ENCODE results near the gene GTPBP1.

The GTPBP1 gene

GRCh38 chr22:38694049-38694448 lies 11.7 kb upstream of the GTPBP1 start:
- H3K4me1 ChIP-seq (ENCODE audit: control insufficient read depth in 2 of 2, insufficient read depth in 2 of 2, low read length in 2 of 2): peaks cover 70 to 88% of the 10 kb centered on the region in 2 donors
- peak overlapping the region in 1 of 2 donors; percentile 64 for H3K9ac ChIP-seq (ENCODE audit: low read depth in 1 of 2, low read length in 2 of 2)
- H3K27ac ChIP-seq (ENCODE audit: low read depth in 2 of 2, low read length in 2 of 2): peak overlapping the region; percentile 93
- H3K9me3 ChIP-seq (ENCODE audit: control insufficient read depth in 2 of 2, low read length in 2 of 2): no peaks in the 10 kb centered on the region
- peak overlapping the region in 1 of 2 donors; percentile 48 for H3K4me3 ChIP-seq (ENCODE audit: low read length in 2 of 2)
- no peaks in the 10 kb centered on the region for H3K27me3 ChIP-seq (ENCODE audit: control insufficient read depth in 2 of 2, insufficient read depth in 2 of 2, low read length in 2 of 2)
- peaks cover 2 to 15% of the 10 kb centered on the region in 2 donors for H3K36me3 ChIP-seq (ENCODE audit: control insufficient read depth in 2 of 2, insufficient read depth in 2 of 2, low read length in 2 of 2)

GRCh38 chr22:38694940-38695339 lies 10.8 kb upstream of the GTPBP1 start:
- Histone ChIP-seq H3K27ac (ENCODE audit: low read depth in 2 of 2, low read length in 2 of 2) (peak overlapping the region; percentile 93), H3K9me3 (ENCODE audit: control insufficient read depth in 2 of 2, low read length in 2 of 2) (no peaks in the 10 kb centered on the region), H3K27me3 (ENCODE audit: control insufficient read depth in 2 of 2, insufficient read depth in 2 of 2, low read length in 2 of 2) (no peaks in the 10 kb centered on the region), H3K9ac (ENCODE audit: low read depth in 1 of 2, low read length in 2 of 2) (peak overlapping the region; percentile 1 to 64), H3K4me3 (ENCODE audit: low read length in 2 of 2) (peak overlapping the region in 1 of 2 donors; percentile 26), H3K4me1 (ENCODE audit: control insufficient read depth in 2 of 2, insufficient read depth in 2 of 2, low read length in 2 of 2) (peaks cover 74 to 91% of the 10 kb centered on the region in 2 donors), H3K36me3 (ENCODE audit: control insufficient read depth in 2 of 2, insufficient read depth in 2 of 2, low read length in 2 of 2) (peaks cover 0 to 8% of the 10 kb centered on the region in 2 donors)

- Histone ChIP-seq H3K36me3 (ENCODE audit: control insufficient read depth in 2 of 2, insufficient read depth in 2 of 2, low read length in 2 of 2) (peaks cover 0 to 3% of the 10 kb centered on the region in 2 donors), H3K27me3 (ENCODE audit: control insufficient read depth in 2 of 2, insufficient read depth in 2 of 2, low read length in 2 of 2) (no peaks in the 10 kb centered on the region), H3K27ac (ENCODE audit: low read depth in 2 of 2, low read length in 2 of 2) (peak overlapping the region; percentile 78 to 93), H3K4me1 (ENCODE audit: control insufficient read depth in 2 of 2, insufficient read depth in 2 of 2, low read length in 2 of 2) (peaks cover 67 to 79% of the 10 kb centered on the region in 2 donors), H3K9ac (ENCODE audit: low read depth in 1 of 2, low read length in 2 of 2) (peak overlapping the region; percentile 24 to 64), H3K4me3 (ENCODE audit: low read length in 2 of 2) (peak overlapping the region; percentile 83 to 87), H3K9me3 (ENCODE audit: control insufficient read depth in 2 of 2, low read length in 2 of 2) (no peaks in the 10 kb centered on the region)
These were observed 8.9 kb upstream of the GTPBP1 start for GRCh38 chr22:38696606-38697424.

- H3K27ac ChIP-seq (ENCODE audit: low read depth in 2 of 2, low read length in 2 of 2): peak overlapping the region; percentile 78 to 93
- H3K4me1 ChIP-seq (ENCODE audit: control insufficient read depth in 2 of 2, insufficient read depth in 2 of 2, low read length in 2 of 2): peaks cover 62 to 74% of the 10 kb centered on the region in 2 donors
- peak overlapping the region; percentile 9 to 64 for H3K9ac ChIP-seq (ENCODE audit: low read depth in 1 of 2, low read length in 2 of 2)
These were observed 8.2 kb upstream of the GTPBP1 start for GRCh38 chr22:38697425-38698089.

GRCh38 chr22:38698407-38699094 lies 7.2 kb upstream of the GTPBP1 start:
- H3K4me1 ChIP-seq (ENCODE audit: control insufficient read depth in 2 of 2, insufficient read depth in 2 of 2, low read length in 2 of 2): peaks cover 53 to 65% of the 10 kb centered on the region in 2 donors
- peaks cover 0 to 2% of the 10 kb centered on the region in 2 donors for H3K36me3 ChIP-seq (ENCODE audit: control insufficient read depth in 2 of 2, insufficient read depth in 2 of 2, low read length in 2 of 2)
- no peaks in the 10 kb centered on the region for H3K27me3 ChIP-seq (ENCODE audit: control insufficient read depth in 2 of 2, insufficient read depth in 2 of 2, low read length in 2 of 2)
- H3K9me3 ChIP-seq (ENCODE audit: control insufficient read depth in 2 of 2, low read length in 2 of 2): no peaks in the 10 kb centered on the region
- H3K27ac ChIP-seq (ENCODE audit: low read depth in 2 of 2, low read length in 2 of 2): peak overlapping the region; percentile 98 to 99
- H3K4me3 ChIP-seq (ENCODE audit: low read length in 2 of 2): peak overlapping the region; percentile 83 to 87
- H3K9ac ChIP-seq (ENCODE audit: low read depth in 1 of 2, low read length in 2 of 2): peak overlapping the region; percentile 96 to 99

More at GRCh38 chr22:38697425-38698089, 8.2 kb upstream of the GTPBP1 start:
- peaks cover 0 to 2% of the 10 kb centered on the region in 2 donors for H3K36me3 ChIP-seq (ENCODE audit: control insufficient read depth in 2 of 2, insufficient read depth in 2 of 2, low read length in 2 of 2)
- H3K9me3 ChIP-seq (ENCODE audit: control insufficient read depth in 2 of 2, low read length in 2 of 2): no peaks in the 10 kb centered on the region
- H3K27me3 ChIP-seq (ENCODE audit: control insufficient read depth in 2 of 2, insufficient read depth in 2 of 2, low read length in 2 of 2): no peaks in the 10 kb centered on the region
- H3K4me3 ChIP-seq (ENCODE audit: low read length in 2 of 2): peak overlapping the region; percentile 83 to 87

GRCh38 chr22:38699143-38699542 lies 6.6 kb upstream of the GTPBP1 start:
- Histone ChIP-seq H3K4me3 (ENCODE audit: low read length in 2 of 2) (peak overlapping the region; percentile 83 to 87), H3K9me3 (ENCODE audit: control insufficient read depth in 2 of 2, low read length in 2 of 2) (no peaks in the 10 kb centered on the region), H3K36me3 (ENCODE audit: control insufficient read depth in 2 of 2, insufficient read depth in 2 of 2, low read length in 2 of 2) (peaks cover 0 to 2% of the 10 kb centered on the region in 2 donors), H3K4me1 (ENCODE audit: control insufficient read depth in 2 of 2, insufficient read depth in 2 of 2, low read length in 2 of 2) (peaks cover 49 to 59% of the 10 kb centered on the region in 2 donors), H3K27ac (ENCODE audit: low read depth in 2 of 2, low read length in 2 of 2) (peak overlapping the region; percentile 98 to 99), H3K9ac (ENCODE audit: low read depth in 1 of 2, low read length in 2 of 2) (peak overlapping the region; percentile 96 to 99), H3K27me3 (ENCODE audit: control insufficient read depth in 2 of 2, insufficient read depth in 2 of 2, low read length in 2 of 2) (no peaks in the 10 kb centered on the region)

GRCh38 chr22:38699784-38700183 lies 6.0 kb upstream of the GTPBP1 start:
- H3K9me3 ChIP-seq (ENCODE audit: control insufficient read depth in 2 of 2, low read length in 2 of 2): no peaks in the 10 kb centered on the region
- H3K27me3 ChIP-seq (ENCODE audit: control insufficient read depth in 2 of 2, insufficient read depth in 2 of 2, low read length in 2 of 2): no peaks in the 10 kb centered on the region
- H3K9ac ChIP-seq (ENCODE audit: low read depth in 1 of 2, low read length in 2 of 2): peak overlapping the region; percentile 96 to 99
- peak overlapping the region; percentile 83 to 87 for H3K4me3 ChIP-seq (ENCODE audit: low read length in 2 of 2)
- peaks cover 49 to 54% of the 10 kb centered on the region in 2 donors for H3K4me1 ChIP-seq (ENCODE audit: control insufficient read depth in 2 of 2, insufficient read depth in 2 of 2, low read length in 2 of 2)
- H3K27ac ChIP-seq (ENCODE audit: low read depth in 2 of 2, low read length in 2 of 2): peak overlapping the region; percentile 98 to 99
- peaks cover 0 to 2% of the 10 kb centered on the region in 2 donors for H3K36me3 ChIP-seq (ENCODE audit: control insufficient read depth in 2 of 2, insufficient read depth in 2 of 2, low read length in 2 of 2)

GRCh38 chr22:38700270-38700788 lies 5.4 kb upstream of the GTPBP1 start:
- Histone ChIP-seq H3K36me3 (ENCODE audit: control insufficient read depth in 2 of 2, insufficient read depth in 2 of 2, low read length in 2 of 2) (peaks cover 0 to 2% of the 10 kb centered on the region in 2 donors), H3K27ac (ENCODE audit: low read depth in 2 of 2, low read length in 2 of 2) (peak overlapping the region; percentile 98 to 99), H3K9ac (ENCODE audit: low read depth in 1 of 2, low read length in 2 of 2) (peak overlapping the region; percentile 96 to 99), H3K4me3 (ENCODE audit: low read length in 2 of 2) (peak overlapping the region; percentile 83 to 87), H3K27me3 (ENCODE audit: control insufficient read depth in 2 of 2, insufficient read depth in 2 of 2, low read length in 2 of 2) (no peaks in the 10 kb centered on the region), H3K4me1 (ENCODE audit: control insufficient read depth in 2 of 2, insufficient read depth in 2 of 2, low read length in 2 of 2) (peaks cover 50 to 52% of the 10 kb centered on the region in 2 donors), H3K9me3 (ENCODE audit: control insufficient read depth in 2 of 2, low read length in 2 of 2) (no peaks in the 10 kb centered on the region)

- Histone ChIP-seq H3K9me3 (ENCODE audit: control insufficient read depth in 2 of 2, low read length in 2 of 2) (no peaks in the 10 kb centered on the region), H3K4me1 (ENCODE audit: control insufficient read depth in 2 of 2, insufficient read depth in 2 of 2, low read length in 2 of 2) (peaks cover 44 to 47% of the 10 kb centered on the region in 2 donors), H3K9ac (ENCODE audit: low read depth in 1 of 2, low read length in 2 of 2) (peak within 1 kb of the TSS; percentile 96 to 99)
These were observed 4.7 kb upstream of the GTPBP1 start, which contains the start of gene JOSD1 for GRCh38 chr22:38700789-38701628. Gene JOSD1, minus strand, starts transcription at chr22:38700943. Its CDS starts 956 bp downstream, at chr22:38699987.

More at GRCh38 chr22:38700789-38701628, 4.7 kb upstream of the GTPBP1 start, which contains the start of gene JOSD1:
- Histone ChIP-seq H3K36me3 (ENCODE audit: control insufficient read depth in 2 of 2, insufficient read depth in 2 of 2, low read length in 2 of 2) (peaks cover 0 to 2% of the 10 kb centered on the region in 2 donors), H3K4me3 (ENCODE audit: low read length in 2 of 2) (peak within 1 kb of the TSS; percentile 83 to 87), H3K27me3 (ENCODE audit: control insufficient read depth in 2 of 2, insufficient read depth in 2 of 2, low read length in 2 of 2) (no peaks in the 10 kb centered on the region), H3K27ac (ENCODE audit: low read depth in 2 of 2, low read length in 2 of 2) (peak within 1 kb of the TSS; percentile 98 to 99)

Measured in mucosa of rectum (tissue), 2 donors.